ENCODE results near the gene LYPLA2. TPM values are rescaled to one million over a fixed set of nuclear protein-coding genes. Genes with fewer than 3 reads are reported as not detected.
A peak's percentile ranks its signal among the peaks of the same experiment; 100 is the strongest.

The LYPLA2 gene
- total RNA-seq, 6 experiments from 2014 or later = 28.1 to 69.8 (median 32.6) TPM

- no peak overlapping the region for H3K4me3 ChIP-seq
- TF ChIP-seq CTCF (IDR thresholded peaks at IDR 0.05) (no peak), POLR2A (IDR thresholded peaks at IDR 0.05) (no peak)
- intact Hi-C loops (cut with DNase I) = no loop called here
- peaks cover 0 to 13% (median 5%) of the 10 kb centered on the region in 4 donors for H3K4me1 ChIP-seq
- peaks cover 0 to 23% (median 4%) of the 10 kb centered on the region in 4 donors for H3K36me3 ChIP-seq
- WGBS (ENCODE audit: insufficient coverage, low coverage, low lambda C conversion rate, missing lambda C conversion rate) = 40% methylated on average over 1 of the region's 16 CpGs
- DNase-seq (no peak), ATAC-seq (no peak)
- H3K27me3 ChIP-seq = no peaks in the 10 kb centered on the region
- H3K9me3 ChIP-seq = peaks cover 0 to 1% (median 0%) of the 10 kb centered on the region in 4 donors
- H3K27ac ChIP-seq = no peak overlapping the region
Measured at GRCh38 chr1:23795676-23796465, 4.9 kb downstream of the LYPLA2 start.

- intact Hi-C loops (cut with DNase I) = no loop called here
Measured at GRCh38 chr1:23796466-23797271, 5.7 kb downstream of the LYPLA2 start.

GRCh38 chr1:23797478-23798448, 6.8 kb downstream of the LYPLA2 start:
- DNase-seq = no peak
- H3K4me1 ChIP-seq = peaks cover 0 to 30% (median 11%) of the 10 kb centered on the region in 4 donors
- ATAC-seq = no peak

More at GRCh38 chr1:23796466-23797271, 5.7 kb downstream of the LYPLA2 start:
- TF ChIP-seq CTCF (IDR thresholded peaks at IDR 0.05) (peak; percentile 30 to 52 (median 32)), POLR2A (IDR thresholded peaks at IDR 0.05) (no peak)
- no peak for ATAC-seq
- Histone ChIP-seq H3K36me3 (peaks cover 0 to 23% (median 4%) of the 10 kb centered on the region in 4 donors), H3K27ac (no peak overlapping the region), H3K4me3 (no peak overlapping the region), H3K27me3 (no peaks in the 10 kb centered on the region), H3K9me3 (no peaks in the 10 kb centered on the region), H3K4me1 (peaks cover 0 to 19% (median 6%) of the 10 kb centered on the region in 4 donors)
- DNase-seq = peak in 2 of 3 donors; percentile 48 to 58
- 30% methylated on average over 8 of the region's 17 CpGs for WGBS (ENCODE audit: insufficient coverage, low coverage, low lambda C conversion rate, missing lambda C conversion rate)

More at GRCh38 chr1:23797478-23798448, 6.8 kb downstream of the LYPLA2 start:
- H3K27me3 ChIP-seq = no peaks in the 10 kb centered on the region
- no peaks in the 10 kb centered on the region for H3K9me3 ChIP-seq
- H3K4me3 ChIP-seq = no peak overlapping the region
- WGBS (ENCODE audit: insufficient coverage, low coverage, low lambda C conversion rate, missing lambda C conversion rate) = 56% methylated on average over 3 of the region's 20 CpGs
- no peak for TF ChIP-seq POLR2A (IDR thresholded peaks at IDR 0.05)
- no peak for TF ChIP-seq CTCF (IDR thresholded peaks at IDR 0.05)
- intact Hi-C loops (cut with DNase I) = no loop called here
- peaks cover 0 to 23% (median 4%) of the 10 kb centered on the region in 4 donors for H3K36me3 ChIP-seq
- no peak overlapping the region for H3K27ac ChIP-seq

Data from right lobe of liver (tissue), 6 donors.